ENCODE measurements around the gene AMH. TPM values are rescaled to one million over a fixed set of nuclear protein-coding genes. Genes with fewer than 3 reads are reported as not detected.
A peak's percentile ranks its signal among the peaks of the same experiment; 100 is the strongest.

The AMH gene
- total RNA-seq, 4 donors from 2014 or later: 1.1 to 3.5 TPM; not detected in 2

GRCh38 chr19:2231621-2232221 is 17.4 kb upstream of the AMH start:
- no peak for DNase-seq
- Histone ChIP-seq H3K36me3 (peaks cover 0 to 16% (median 7%) of the 10 kb centered on the region in 4 donors), H3K4me1 (peaks cover 11 to 24% (median 19%) of the 10 kb centered on the region in 4 donors)

GRCh38 chr19:2232286-2233151 is 16.6 kb upstream of the AMH start:
- WGBS, 2 donors (ENCODE audit: low coverage in 1 of 2): 79% methylated on average over 29 of the region's 30 CpGs; no CpG with 5 or more reads in 1 of the 2 donors
- Histone ChIP-seq H3K4me3 (no peak overlapping the region), H3K9me3 (no peaks in the 10 kb centered on the region), H3K27ac (peak overlapping the region in 1 of 4 donors; percentile 98), H3K27me3 (no peaks in the 10 kb centered on the region), H3K36me3 (peaks cover 0 to 9% (median 3%) of the 10 kb centered on the region in 4 donors), H3K4me1 (peaks cover 15 to 28% (median 24%) of the 10 kb centered on the region in 4 donors)
- in situ Hi-C loops (cut with MboI; ENCODE audit: low pct_ligation_motif_present in 1 of 4, low pct_unique_long_range_greater_than_20kb in 1 of 4, low sequenced_read_pairs in 3 of 4): no loop called here
- no peak for DNase-seq
- no peak for TF ChIP-seq CTCF (IDR thresholded peaks at IDR 0.05)
- TF ChIP-seq POLR2A (IDR thresholded peaks at IDR 0.05): no peak
- TF ChIP-seq EP300 (IDR thresholded peaks at IDR 0.05; ENCODE audit: low read depth): no peak
- TF ChIP-seq POLR2AphosphoS5 (IDR thresholded peaks at IDR 0.05): no peak
- intact Hi-C loops (cut with DNase I; ENCODE audit: low total_unique reads): no loop called here

More at GRCh38 chr19:2231621-2232221, 17.4 kb upstream of the AMH start:
- no peaks in the 10 kb centered on the region for H3K27me3 ChIP-seq
- in situ Hi-C loops (cut with MboI; ENCODE audit: low pct_ligation_motif_present in 1 of 4, low pct_unique_long_range_greater_than_20kb in 1 of 4, low sequenced_read_pairs in 3 of 4) (no loop called here), intact Hi-C loops (cut with DNase I; ENCODE audit: low total_unique reads) (no loop called here)
- WGBS, 2 donors (ENCODE audit: low coverage in 1 of 2): 78% methylated on average over 19 of the region's 21 CpGs; no CpG with 5 or more reads in 1 of the 2 donors
- H3K4me3 ChIP-seq: no peak overlapping the region
- no peaks in the 10 kb centered on the region for H3K9me3 ChIP-seq
- H3K27ac ChIP-seq: no peak overlapping the region
- TF ChIP-seq POLR2AphosphoS5 (IDR thresholded peaks at IDR 0.05) (peak in 1 of 3 donors; percentile 70), POLR2A (IDR thresholded peaks at IDR 0.05) (peak; percentile 32), CTCF (IDR thresholded peaks at IDR 0.05) (peak in 2 of 5 experiments; percentile 13 to 37), EP300 (IDR thresholded peaks at IDR 0.05; ENCODE audit: low read depth) (no peak)

DNA sequence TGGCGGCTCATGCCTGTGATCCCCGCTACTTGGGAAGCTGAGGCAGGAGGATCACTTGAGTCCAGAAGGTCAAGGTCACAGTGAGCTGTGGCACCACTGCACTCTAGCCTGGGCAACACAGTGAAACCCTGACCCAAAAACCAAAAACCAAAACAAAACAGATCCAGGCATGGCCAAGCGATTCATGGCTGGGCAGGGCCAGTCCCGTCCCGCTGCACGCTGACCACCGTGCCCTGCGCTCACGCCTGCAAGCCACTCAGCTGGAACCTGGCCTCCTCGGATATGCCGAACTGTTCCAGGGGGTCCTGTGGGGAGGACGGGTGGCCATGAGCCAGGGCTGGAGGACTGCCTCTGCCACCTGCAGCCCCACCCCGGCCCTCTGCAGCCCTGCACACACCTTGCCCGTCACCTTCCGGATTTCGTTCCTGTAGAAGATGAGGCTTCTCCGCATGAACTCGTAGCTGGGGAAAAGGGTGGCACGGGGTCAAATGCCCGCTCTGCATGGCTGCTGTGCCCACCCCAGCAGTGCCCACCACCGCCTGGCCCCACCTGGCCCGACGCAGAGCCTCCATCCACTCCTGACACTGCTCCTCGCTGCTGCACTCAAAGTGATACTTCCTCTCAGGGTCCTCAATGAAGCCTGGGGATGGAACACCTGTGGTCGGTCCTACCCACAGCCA is 15.4 kb upstream of the AMH start:
- Histone ChIP-seq H3K4me3 (no peak overlapping the region), H3K36me3 (peaks cover 0 to 9% (median 3%) of the 10 kb centered on the region in 4 donors), H3K27me3 (no peaks in the 10 kb centered on the region), H3K27ac (peak overlapping the region; percentile 96 to 99 (median 98)), H3K4me1 (peaks cover 27 to 40% (median 36%) of the 10 kb centered on the region in 4 donors), H3K9me3 (no peaks in the 10 kb centered on the region)
- no peak for TF ChIP-seq EP300 (IDR thresholded peaks at IDR 0.05; ENCODE audit: low read depth)
- TF ChIP-seq CTCF (IDR thresholded peaks at IDR 0.05): no peak
- peak in 1 of 3 donors; percentile 4 for TF ChIP-seq POLR2AphosphoS5 (IDR thresholded peaks at IDR 0.05)
- in situ Hi-C loops (cut with MboI; ENCODE audit: low pct_ligation_motif_present in 1 of 4, low pct_unique_long_range_greater_than_20kb in 1 of 4, low sequenced_read_pairs in 3 of 4) (no loop called here), intact Hi-C loops (cut with DNase I; ENCODE audit: low total_unique reads) (no loop called here)
- 57 to 65% methylated on average over 1 to 25 of the region's 25 CpGs for WGBS, 2 donors (ENCODE audit: low coverage in 1 of 2)
- no peak for DNase-seq

- peak overlapping the region; percentile 72 to 98 (median 90) for H3K4me3 ChIP-seq
- in situ Hi-C loops (cut with MboI; ENCODE audit: low pct_ligation_motif_present in 1 of 4, low pct_unique_long_range_greater_than_20kb in 1 of 4, low sequenced_read_pairs in 3 of 4) (no loop called here), intact Hi-C loops (cut with DNase I; ENCODE audit: low total_unique reads) (no loop called here)
- peaks cover 0 to 9% (median 2%) of the 10 kb centered on the region in 4 donors for H3K36me3 ChIP-seq
- H3K27ac ChIP-seq: peak overlapping the region; percentile 96 to 99 (median 98)
- no peaks in the 10 kb centered on the region for H3K27me3 ChIP-seq
- WGBS, 2 donors (ENCODE audit: low coverage in 1 of 2): 42% methylated on average over 6 of the region's 6 CpGs; no CpG with 5 or more reads in 1 of the 2 donors
- H3K4me1 ChIP-seq: peaks cover 33 to 52% (median 49%) of the 10 kb centered on the region in 4 donors
- TF ChIP-seq CTCF (IDR thresholded peaks at IDR 0.05) (no peak), EP300 (IDR thresholded peaks at IDR 0.05; ENCODE audit: low read depth) (no peak), POLR2AphosphoS5 (IDR thresholded peaks at IDR 0.05) (no peak), POLR2A (IDR thresholded peaks at IDR 0.05) (no peak)
- no peak for DNase-seq
- no peaks in the 10 kb centered on the region for H3K9me3 ChIP-seq
Measured at GRCh38 chr19:2234996-2235380, 14.1 kb upstream of the AMH start.
